ENCODE results near the gene KLHL1.

GRCh38 chr13:69761581-69761980 is 346.7 kb downstream of the KLHL1 start:
- TF ChIP-seq CTCF (IDR thresholded peaks at IDR 0.05) (no peak), EZH2phosphoT487 (IDR thresholded peaks at IDR 0.05; ENCODE audit: borderline replicate concordance, low read depth) (no peak), RFX5 (IDR thresholded peaks at IDR 0.05; ENCODE audit: low read length) (no peak), POLR2AphosphoS5 (IDR thresholded peaks at IDR 0.05; ENCODE audit: low read depth, low read length) (no peak), FOXJ3 (CRISPR knock-in tag; IDR thresholded peaks at IDR 0.05) (no peak), EP300 (IDR thresholded peaks at IDR 0.05; ENCODE audit: borderline replicate concordance in 1 of 2, low read depth in 1 of 2, low read length in 1 of 2) (no peak), FOXM1 (IDR thresholded peaks at IDR 0.05; ENCODE audit: low read depth) (no peak), FOSL2 (IDR thresholded peaks at IDR 0.05; ENCODE audit: borderline replicate concordance, low read depth) (no peak), NFIC (IDR thresholded peaks at IDR 0.05; ENCODE audit: borderline replicate concordance) (no peak)
- TF ChIP-seq, protein P1, sequence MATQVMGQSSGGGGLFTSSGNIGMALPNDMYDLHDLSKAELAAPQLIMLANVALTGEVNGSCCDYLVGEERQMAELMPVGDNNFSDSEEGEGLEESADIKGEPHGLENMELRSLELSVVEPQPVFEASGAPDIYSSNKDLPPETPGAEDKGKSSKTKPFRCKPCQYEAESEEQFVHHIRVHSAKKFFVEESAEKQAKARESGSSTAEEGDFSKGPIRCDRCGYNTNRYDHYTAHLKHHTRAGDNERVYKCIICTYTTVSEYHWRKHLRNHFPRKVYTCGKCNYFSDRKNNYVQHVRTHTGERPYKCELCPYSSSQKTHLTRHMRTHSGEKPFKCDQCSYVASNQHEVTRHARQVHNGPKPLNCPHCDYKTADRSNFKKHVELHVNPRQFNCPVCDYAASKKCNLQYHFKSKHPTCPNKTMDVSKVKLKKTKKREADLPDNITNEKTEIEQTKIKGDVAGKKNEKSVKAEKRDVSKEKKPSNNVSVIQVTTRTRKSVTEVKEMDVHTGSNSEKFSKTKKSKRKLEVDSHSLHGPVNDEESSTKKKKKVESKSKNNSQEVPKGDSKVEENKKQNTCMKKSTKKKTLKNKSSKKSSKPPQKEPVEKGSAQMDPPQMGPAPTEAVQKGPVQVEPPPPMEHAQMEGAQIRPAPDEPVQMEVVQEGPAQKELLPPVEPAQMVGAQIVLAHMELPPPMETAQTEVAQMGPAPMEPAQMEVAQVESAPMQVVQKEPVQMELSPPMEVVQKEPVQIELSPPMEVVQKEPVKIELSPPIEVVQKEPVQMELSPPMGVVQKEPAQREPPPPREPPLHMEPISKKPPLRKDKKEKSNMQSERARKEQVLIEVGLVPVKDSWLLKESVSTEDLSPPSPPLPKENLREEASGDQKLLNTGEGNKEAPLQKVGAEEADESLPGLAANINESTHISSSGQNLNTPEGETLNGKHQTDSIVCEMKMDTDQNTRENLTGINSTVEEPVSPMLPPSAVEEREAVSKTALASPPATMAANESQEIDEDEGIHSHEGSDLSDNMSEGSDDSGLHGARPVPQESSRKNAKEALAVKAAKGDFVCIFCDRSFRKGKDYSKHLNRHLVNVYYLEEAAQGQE (IDR thresholded peaks at IDR 0.05; ENCODE audit: low read depth, low read length): no peak
- TF ChIP-seq, protein P2, sequence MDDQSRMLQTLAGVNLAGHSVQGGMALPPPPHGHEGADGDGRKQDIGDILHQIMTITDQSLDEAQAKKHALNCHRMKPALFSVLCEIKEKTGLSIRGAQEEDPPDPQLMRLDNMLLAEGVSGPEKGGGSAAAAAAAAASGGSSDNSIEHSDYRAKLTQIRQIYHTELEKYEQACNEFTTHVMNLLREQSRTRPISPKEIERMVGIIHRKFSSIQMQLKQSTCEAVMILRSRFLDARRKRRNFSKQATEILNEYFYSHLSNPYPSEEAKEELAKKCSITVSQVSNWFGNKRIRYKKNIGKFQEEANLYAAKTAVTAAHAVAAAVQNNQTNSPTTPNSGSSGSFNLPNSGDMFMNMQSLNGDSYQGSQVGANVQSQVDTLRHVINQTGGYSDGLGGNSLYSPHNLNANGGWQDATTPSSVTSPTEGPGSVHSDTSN (IDR thresholded peaks at IDR 0.05): no peak
